Measurements from ENCODE around the gene LGSN.

DNA sequence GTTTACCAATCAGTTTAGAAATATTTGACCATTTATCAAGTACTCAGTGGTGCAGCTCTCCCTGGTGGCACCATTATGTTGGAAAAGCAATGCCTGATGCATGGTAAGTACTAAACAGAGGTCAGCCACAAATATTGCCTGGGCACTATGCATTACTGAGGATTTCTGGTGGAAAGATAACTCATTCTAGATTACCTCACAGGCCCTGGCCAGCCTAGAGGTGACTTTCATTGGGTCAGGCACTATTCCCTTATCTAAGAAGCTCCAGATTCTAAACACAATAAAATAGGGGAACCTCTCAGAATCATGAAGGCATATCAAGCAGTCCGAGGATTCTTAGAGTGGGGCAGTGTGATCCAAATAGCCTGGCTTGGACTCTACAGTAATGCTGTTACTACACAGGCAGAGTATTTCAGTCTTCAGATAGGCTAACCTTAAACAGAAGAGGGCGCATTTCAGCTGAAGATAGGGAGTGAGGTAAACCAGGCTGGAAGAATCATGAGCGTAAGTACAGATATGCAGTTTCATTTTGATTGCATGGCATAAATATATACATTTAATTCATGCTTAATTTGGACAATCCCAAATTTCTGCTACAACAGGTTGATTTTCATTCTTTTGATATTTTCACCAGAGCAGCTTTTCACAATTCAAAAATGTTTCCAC lies 12.1 kb downstream of the LGSN start:
- TF ChIP-seq, protein P1, sequence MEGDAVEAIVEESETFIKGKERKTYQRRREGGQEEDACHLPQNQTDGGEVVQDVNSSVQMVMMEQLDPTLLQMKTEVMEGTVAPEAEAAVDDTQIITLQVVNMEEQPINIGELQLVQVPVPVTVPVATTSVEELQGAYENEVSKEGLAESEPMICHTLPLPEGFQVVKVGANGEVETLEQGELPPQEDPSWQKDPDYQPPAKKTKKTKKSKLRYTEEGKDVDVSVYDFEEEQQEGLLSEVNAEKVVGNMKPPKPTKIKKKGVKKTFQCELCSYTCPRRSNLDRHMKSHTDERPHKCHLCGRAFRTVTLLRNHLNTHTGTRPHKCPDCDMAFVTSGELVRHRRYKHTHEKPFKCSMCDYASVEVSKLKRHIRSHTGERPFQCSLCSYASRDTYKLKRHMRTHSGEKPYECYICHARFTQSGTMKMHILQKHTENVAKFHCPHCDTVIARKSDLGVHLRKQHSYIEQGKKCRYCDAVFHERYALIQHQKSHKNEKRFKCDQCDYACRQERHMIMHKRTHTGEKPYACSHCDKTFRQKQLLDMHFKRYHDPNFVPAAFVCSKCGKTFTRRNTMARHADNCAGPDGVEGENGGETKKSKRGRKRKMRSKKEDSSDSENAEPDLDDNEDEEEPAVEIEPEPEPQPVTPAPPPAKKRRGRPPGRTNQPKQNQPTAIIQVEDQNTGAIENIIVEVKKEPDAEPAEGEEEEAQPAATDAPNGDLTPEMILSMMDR (conservative IDR thresholded peaks at IDR 0.05; ENCODE audit: low read length), result peak; percentile 56
- no peak for TF ChIP-seq EZH2phosphoT487 (IDR thresholded peaks at IDR 0.05; ENCODE audit: borderline replicate concordance)
